ENCODE results near the gene ASTN2.
"Not testable (repeated sequence)": the region's sequence is repeated elsewhere in the genome, so short reads cannot be mapped to it uniquely, and the experiment has no call there.

The ASTN2 gene

GRCh38 chr9:116928289-116928688, 486.6 kb downstream of the ASTN2 start:
- no peak for DNase-seq (ENCODE audit: low read depth in 2 of 2)

- no peak for DNase-seq (ENCODE audit: low read depth in 2 of 2)
These were observed 487.1 kb downstream of the ASTN2 start for GRCh38 chr9:116927726-116928125.

- no peak for DNase-seq (ENCODE audit: low read depth in 2 of 2)
These were observed 489.7 kb downstream of the ASTN2 start for GRCh38 chr9:116925121-116925520.

- no peak for DNase-seq (ENCODE audit: low read depth in 2 of 2)
These were observed 490.3 kb downstream of the ASTN2 start for GRCh38 chr9:116924462-116925110.

GRCh38 chr9:116917895-116918508, 496.9 kb downstream of the ASTN2 start:
- not testable (repeated sequence) for DNase-seq (ENCODE audit: low read depth in 2 of 2)

GRCh38 chr9:116913536-116913935, 501.3 kb downstream of the ASTN2 start:
- no peak for DNase-seq (ENCODE audit: low read depth in 2 of 2)

- no peak for DNase-seq (ENCODE audit: low read depth in 2 of 2)
These were observed 504.7 kb downstream of the ASTN2 start for GRCh38 chr9:116910201-116910600.

- DNase-seq (ENCODE audit: low read depth in 2 of 2) = no peak
These were observed 506.9 kb downstream of the ASTN2 start for GRCh38 chr9:116907989-116908388.

- DNase-seq (ENCODE audit: low read depth in 2 of 2) = no peak
These were observed 509.7 kb downstream of the ASTN2 start for GRCh38 chr9:116905171-116905588.

- DNase-seq (ENCODE audit: low read depth in 2 of 2) = no peak
These were observed 510.7 kb downstream of the ASTN2 start for GRCh38 chr9:116904165-116904564.

- DNase-seq (ENCODE audit: low read depth in 2 of 2) = no peak
These were observed 513.6 kb downstream of the ASTN2 start for GRCh38 chr9:116901260-116901659.

- no peak for DNase-seq (ENCODE audit: low read depth in 2 of 2)
These were observed 514.3 kb downstream of the ASTN2 start for GRCh38 chr9:116900543-116900942.

GRCh38 chr9:116900007-116900367, 514.9 kb downstream of the ASTN2 start:
- no peak for DNase-seq (ENCODE audit: low read depth in 2 of 2)

- DNase-seq (ENCODE audit: low read depth in 2 of 2) = no peak
These were observed 515.4 kb downstream of the ASTN2 start for GRCh38 chr9:116899337-116900006.

- DNase-seq (ENCODE audit: low read depth in 2 of 2) = not testable (repeated sequence)
These were observed 516.7 kb downstream of the ASTN2 start for GRCh38 chr9:116898131-116898530.

GRCh38 chr9:116897201-116897600, 517.7 kb downstream of the ASTN2 start:
- DNase-seq (ENCODE audit: low read depth in 2 of 2) = no peak

GRCh38 chr9:116895961-116896360, 518.9 kb downstream of the ASTN2 start:
- no peak for DNase-seq (ENCODE audit: low read depth in 2 of 2)

GRCh38 chr9:116891424-116891823, 523.4 kb downstream of the ASTN2 start:
- no peak for DNase-seq (ENCODE audit: low read depth in 2 of 2)

- DNase-seq (ENCODE audit: low read depth in 2 of 2) = not testable (repeated sequence)
These were observed 526.4 kb downstream of the ASTN2 start for GRCh38 chr9:116888476-116888875.

- DNase-seq (ENCODE audit: low read depth in 2 of 2) = no peak
These were observed 526.8 kb downstream of the ASTN2 start for GRCh38 chr9:116888066-116888465.

GRCh38 chr9:116883676-116884075, 531.2 kb downstream of the ASTN2 start:
- DNase-seq (ENCODE audit: low read depth in 2 of 2) = no peak

- no peak for DNase-seq (ENCODE audit: low read depth in 2 of 2)
These were observed 537.8 kb downstream of the ASTN2 start for GRCh38 chr9:116877072-116877471.

GRCh38 chr9:116875576-116875975, 539.3 kb downstream of the ASTN2 start:
- DNase-seq (ENCODE audit: low read depth in 2 of 2) = no peak
